ENCODE measurements around the gene CP. TPM values are rescaled to one million over a fixed set of nuclear protein-coding genes. Genes with fewer than 3 reads are reported as not detected.

CP gene
- total and polyA plus RNA-seq, 2 of the 13 experiments (the other 11 are each of a cell fraction or from before 2014, with no cell fraction given): 42.6 to 789 TPM

GRCh38 chr3:149224736-149225594 is 3.3 kb upstream of the CP start (continued):
- TF ChIP-seq NFAT5 (CRISPR knock-in tag; IDR thresholded peaks at IDR 0.05) (no peak), RARG (CRISPR knock-in tag; IDR thresholded peaks at IDR 0.05; ENCODE audit: low read depth) (no peak), IKZF1 (IDR thresholded peaks at IDR 0.05) (no peak), MAFF (IDR thresholded peaks at IDR 0.05; ENCODE audit: low read depth, low read length) (peak; percentile 88), HDAC6 (IDR thresholded peaks at IDR 0.05; ENCODE audit: low read depth, low read length) (no peak), TEF (CRISPR knock-in tag; IDR thresholded peaks at IDR 0.05) (no peak), FOXP1 (IDR thresholded peaks at IDR 0.05) (no peak), FOXP1 (CRISPR knock-in tag; IDR thresholded peaks at IDR 0.05) (peak; percentile 85), ZBTB26 (CRISPR knock-in tag; IDR thresholded peaks at IDR 0.05; ENCODE audit: borderline replicate concordance) (0 out of 2 replicates have a peak, but pooled peaks have one; percentile 48), ZNF614 (CRISPR knock-in tag; IDR thresholded peaks at IDR 0.05; ENCODE audit: borderline replicate concordance) (peak; percentile 100), AGO1 (IDR thresholded peaks at IDR 0.05; ENCODE audit: low read depth, low read length, poor library complexity, severe bottlenecking) (no peak), SUZ12 (IDR thresholded peaks at IDR 0.05; ENCODE audit: low read depth, low read length) (no peak), ZNF703 (CRISPR knock-in tag; IDR thresholded peaks at IDR 0.05; ENCODE audit: borderline replicate concordance) (no peak), ZNF263 (CRISPR knock-in tag; IDR thresholded peaks at IDR 0.05) (no peak), DDIT3 (CRISPR knock-in tag; IDR thresholded peaks at IDR 0.05) (no peak), HOXA3 (CRISPR knock-in tag; IDR thresholded peaks at IDR 0.05) (peak; percentile 84), THAP7 (CRISPR knock-in tag; IDR thresholded peaks at IDR 0.05) (no peak), ZNF205 (CRISPR knock-in tag; IDR thresholded peaks at IDR 0.05) (peak; percentile 86), DMAP1 (CRISPR knock-in tag; IDR thresholded peaks at IDR 0.05) (peak; percentile 79), CBX5 (CRISPR knock-in tag; IDR thresholded peaks at IDR 0.05; ENCODE audit: borderline replicate concordance) (no peak; the same call in 1 of the 2 replicates), ZNF431 (CRISPR knock-in tag; IDR thresholded peaks at IDR 0.05; ENCODE audit: borderline replicate concordance, low read depth) (peak; percentile 89), ZNF572 (CRISPR knock-in tag; IDR thresholded peaks at IDR 0.05) (no peak), KLF9 (CRISPR knock-in tag; IDR thresholded peaks at IDR 0.05; ENCODE audit: low read depth) (peak; percentile 63), ZNF335 (CRISPR knock-in tag; IDR thresholded peaks at IDR 0.05) (peak; percentile 86; the same call in 1 of the 2 replicates)

Measured in HepG2 (cell line).